ENCODE measurements around the gene HNF1B.

DNA sequence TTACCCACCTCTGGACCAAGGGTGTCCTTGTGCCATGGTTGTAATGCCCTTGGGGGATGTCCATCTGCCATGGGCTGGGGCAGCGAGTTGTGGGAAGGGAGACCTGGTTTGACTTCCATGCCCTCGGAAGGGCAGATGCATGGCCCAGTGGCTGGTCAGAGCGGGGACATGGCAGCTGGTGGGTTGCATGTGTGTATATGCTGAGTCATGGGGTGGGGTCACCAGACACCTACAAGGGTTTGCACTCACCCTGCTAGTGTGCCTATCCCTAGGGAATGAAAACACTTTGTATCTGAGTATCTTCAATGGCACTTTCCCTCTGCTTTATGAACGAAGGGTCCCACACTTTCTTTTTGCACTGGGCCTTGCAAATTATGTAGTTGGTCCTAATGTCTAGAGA is 10.6 kb upstream of the HNF1B start:
- TF ChIP-seq, protein P1, sequence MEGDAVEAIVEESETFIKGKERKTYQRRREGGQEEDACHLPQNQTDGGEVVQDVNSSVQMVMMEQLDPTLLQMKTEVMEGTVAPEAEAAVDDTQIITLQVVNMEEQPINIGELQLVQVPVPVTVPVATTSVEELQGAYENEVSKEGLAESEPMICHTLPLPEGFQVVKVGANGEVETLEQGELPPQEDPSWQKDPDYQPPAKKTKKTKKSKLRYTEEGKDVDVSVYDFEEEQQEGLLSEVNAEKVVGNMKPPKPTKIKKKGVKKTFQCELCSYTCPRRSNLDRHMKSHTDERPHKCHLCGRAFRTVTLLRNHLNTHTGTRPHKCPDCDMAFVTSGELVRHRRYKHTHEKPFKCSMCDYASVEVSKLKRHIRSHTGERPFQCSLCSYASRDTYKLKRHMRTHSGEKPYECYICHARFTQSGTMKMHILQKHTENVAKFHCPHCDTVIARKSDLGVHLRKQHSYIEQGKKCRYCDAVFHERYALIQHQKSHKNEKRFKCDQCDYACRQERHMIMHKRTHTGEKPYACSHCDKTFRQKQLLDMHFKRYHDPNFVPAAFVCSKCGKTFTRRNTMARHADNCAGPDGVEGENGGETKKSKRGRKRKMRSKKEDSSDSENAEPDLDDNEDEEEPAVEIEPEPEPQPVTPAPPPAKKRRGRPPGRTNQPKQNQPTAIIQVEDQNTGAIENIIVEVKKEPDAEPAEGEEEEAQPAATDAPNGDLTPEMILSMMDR (conservative IDR thresholded peaks at IDR 0.05): no peak
- no peak for TF ChIP-seq ZFX (IDR thresholded peaks at IDR 0.05)

Data from C4-2B (cell line).